ACHN (cell line): ENCODE data around the gene NRG4.

Experiments
- DNase-seq: peaks from one replicate; pipeline ENCODE4 v3.0.0-alpha.2; 2015
- in situ Hi-C: cut with HindIII; loops from 2 replicates; pipeline ENCODE4 v1.10.0; 2017; ENCODE audit warnings: low sequenced_read_pairs, low pct_ligation_motif_present, low pct_unique_long_range_greater_than_20kb

The NRG4 gene

DNA sequence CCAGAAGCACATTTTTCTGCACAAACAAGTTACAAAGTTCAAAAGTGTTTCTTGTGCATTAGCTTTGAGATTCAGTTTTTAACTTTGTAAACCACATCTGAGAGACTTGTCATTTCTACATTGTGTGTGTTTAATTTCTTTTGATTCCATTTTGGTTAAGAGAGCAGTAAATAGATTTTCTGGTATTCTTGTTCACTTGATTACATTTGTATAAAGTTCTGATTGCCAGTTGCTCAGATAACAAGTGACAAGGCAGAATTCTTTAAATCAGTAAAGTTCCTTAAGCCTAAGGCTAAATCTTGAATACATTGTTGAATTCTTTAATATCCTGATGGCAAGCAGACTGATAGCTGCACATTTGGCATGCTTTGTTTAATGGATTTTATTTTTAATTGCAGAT, 111.6 kb downstream of the NRG4 start:
- DNase-seq: no peak
- in situ Hi-C loops: no loop called here

DNA sequence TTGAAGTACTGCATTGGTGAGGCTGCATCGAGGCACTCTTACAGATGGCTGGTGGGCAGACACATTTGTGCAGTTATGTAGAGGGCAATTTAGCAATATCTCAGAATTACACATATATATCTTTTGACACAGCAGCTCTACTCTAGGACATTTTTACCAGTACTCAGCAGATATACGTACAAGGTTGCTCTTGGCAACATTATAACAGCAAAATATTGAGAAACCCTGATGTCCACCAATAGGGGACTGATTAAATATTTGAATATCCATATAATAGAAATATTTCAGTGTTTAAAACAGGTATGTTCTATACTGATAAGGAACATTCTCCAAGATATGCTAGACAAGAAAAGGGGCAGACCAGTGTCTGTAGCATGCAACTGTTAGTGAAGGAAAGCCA, 116.5 kb downstream of the NRG4 start:
- in situ Hi-C loops: no loop called here
- no peak for DNase-seq

GRCh38 chr15:75891895-75892294, 120.3 kb downstream of the NRG4 start:
- DNase-seq: peak; percentile 20
- in situ Hi-C loops: no loop called here
